ENCODE results near the gene GABRD.

Gene GABRD

DNA sequence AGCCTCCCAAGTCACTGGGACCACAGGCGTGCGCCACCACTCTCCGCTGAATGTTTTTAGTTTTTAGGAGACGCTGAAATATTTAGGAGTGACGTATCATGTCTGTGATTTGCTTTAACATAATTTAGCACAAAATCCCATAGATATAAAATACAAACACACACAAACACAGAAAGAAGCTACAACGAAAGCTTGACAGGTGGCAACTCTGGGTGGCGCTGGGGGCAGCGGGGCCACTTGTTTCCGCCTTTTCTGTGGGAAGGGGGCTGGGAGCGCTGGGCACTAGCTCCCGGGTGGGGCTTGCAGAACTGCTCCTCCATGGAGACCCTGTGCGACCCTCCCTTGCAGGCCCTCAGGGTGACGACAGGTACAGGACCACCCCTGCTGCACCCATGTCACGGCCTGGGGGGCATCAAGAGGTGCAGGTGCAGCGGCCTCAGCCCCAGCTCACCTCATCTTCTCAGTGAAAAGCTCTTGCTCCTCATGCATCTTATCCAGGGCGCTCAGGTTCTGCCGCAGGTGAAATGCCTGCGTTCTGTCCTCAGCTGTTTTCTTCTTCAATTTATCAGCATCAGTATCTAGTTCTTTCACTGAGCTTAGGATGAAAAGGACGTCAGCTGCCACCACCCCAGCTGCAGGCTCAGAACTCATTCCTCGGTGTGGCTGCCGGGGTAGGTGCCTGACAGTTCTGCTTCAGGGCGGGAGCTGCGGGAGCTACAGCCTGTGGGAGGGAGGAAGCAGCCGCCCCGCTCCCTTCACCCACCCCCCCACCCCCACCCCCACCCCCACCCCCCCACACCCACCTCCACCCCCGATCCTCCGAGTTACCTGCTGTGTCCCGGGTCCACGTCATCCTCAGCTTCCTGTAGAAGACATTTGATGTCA is 30.8 kb upstream of the GABRD start:
- TF ChIP-seq, protein P1, sequence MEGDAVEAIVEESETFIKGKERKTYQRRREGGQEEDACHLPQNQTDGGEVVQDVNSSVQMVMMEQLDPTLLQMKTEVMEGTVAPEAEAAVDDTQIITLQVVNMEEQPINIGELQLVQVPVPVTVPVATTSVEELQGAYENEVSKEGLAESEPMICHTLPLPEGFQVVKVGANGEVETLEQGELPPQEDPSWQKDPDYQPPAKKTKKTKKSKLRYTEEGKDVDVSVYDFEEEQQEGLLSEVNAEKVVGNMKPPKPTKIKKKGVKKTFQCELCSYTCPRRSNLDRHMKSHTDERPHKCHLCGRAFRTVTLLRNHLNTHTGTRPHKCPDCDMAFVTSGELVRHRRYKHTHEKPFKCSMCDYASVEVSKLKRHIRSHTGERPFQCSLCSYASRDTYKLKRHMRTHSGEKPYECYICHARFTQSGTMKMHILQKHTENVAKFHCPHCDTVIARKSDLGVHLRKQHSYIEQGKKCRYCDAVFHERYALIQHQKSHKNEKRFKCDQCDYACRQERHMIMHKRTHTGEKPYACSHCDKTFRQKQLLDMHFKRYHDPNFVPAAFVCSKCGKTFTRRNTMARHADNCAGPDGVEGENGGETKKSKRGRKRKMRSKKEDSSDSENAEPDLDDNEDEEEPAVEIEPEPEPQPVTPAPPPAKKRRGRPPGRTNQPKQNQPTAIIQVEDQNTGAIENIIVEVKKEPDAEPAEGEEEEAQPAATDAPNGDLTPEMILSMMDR (conservative IDR thresholded peaks at IDR 0.05; ENCODE audit: low read depth, low read length) = no peak
- H2AFZ ChIP-seq (ENCODE audit: low read depth) = no peak overlapping the region

DNA sequence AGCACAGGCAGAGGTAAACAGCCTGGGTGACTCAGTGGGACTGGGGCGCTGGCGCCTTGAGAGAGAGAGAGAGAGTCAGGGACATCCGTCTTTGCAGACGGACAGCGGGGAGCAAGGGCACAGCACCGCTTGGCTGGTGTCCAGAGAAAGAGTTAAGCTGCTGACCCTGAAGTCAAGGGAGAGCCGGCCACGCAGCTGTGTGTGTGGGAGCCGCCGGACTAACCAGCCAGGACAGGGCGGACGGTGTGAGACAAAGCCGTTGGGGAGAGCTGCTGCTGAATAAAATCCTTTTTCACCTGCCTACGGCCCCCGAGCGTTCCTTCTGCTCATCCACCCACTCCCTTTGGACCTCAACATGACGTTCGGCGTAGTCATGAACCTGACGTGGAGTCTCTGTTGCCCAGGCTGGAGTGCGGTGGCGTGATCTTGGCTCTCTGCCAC is 30.0 kb upstream of the GABRD start:
- H3K79me2 ChIP-seq (ENCODE audit: insufficient read depth, low read depth) = no peaks in the 10 kb centered on the region
- TF ChIP-seq, protein P1 (conservative IDR thresholded peaks at IDR 0.05; ENCODE audit: low read depth, low read length) = no peak
- H3K4me3 ChIP-seq (IDR thresholded peaks at IDR 0.05; ENCODE audit: insufficient read depth, low read depth, low read length) = no peak overlapping the region
- no peak overlapping the region for H3K4me2 ChIP-seq
- peaks cover 88% of the 10 kb centered on the region for H3K27me3 ChIP-seq (ENCODE audit: insufficient read depth, low read depth)
- H3K9ac ChIP-seq = no peak overlapping the region
- H3K27ac ChIP-seq = no peak overlapping the region
- H3K4me1 ChIP-seq (ENCODE audit: low read depth, poor library complexity, severe bottlenecking) = no peaks in the 10 kb centered on the region
- H4K20me1 ChIP-seq (ENCODE audit: insufficient read depth) = no peaks in the 10 kb centered on the region
- H3K36me3 ChIP-seq (ENCODE audit: insufficient read depth) = no peaks in the 10 kb centered on the region
- H2AFZ ChIP-seq (ENCODE audit: low read depth) = no peak overlapping the region

More for the DNA sequence above, 30.8 kb upstream of the GABRD start:
- no peaks in the 10 kb centered on the region for H3K79me2 ChIP-seq (ENCODE audit: insufficient read depth, low read depth)
- no peak overlapping the region for H3K27ac ChIP-seq
- no peak overlapping the region for H3K4me2 ChIP-seq
- H3K4me3 ChIP-seq (IDR thresholded peaks at IDR 0.05; ENCODE audit: insufficient read depth, low read depth, low read length) = no peak overlapping the region
- no peaks in the 10 kb centered on the region for H4K20me1 ChIP-seq (ENCODE audit: insufficient read depth)
- H3K4me1 ChIP-seq (ENCODE audit: low read depth, poor library complexity, severe bottlenecking) = no peaks in the 10 kb centered on the region
- H3K36me3 ChIP-seq (ENCODE audit: insufficient read depth) = no peaks in the 10 kb centered on the region
- H3K27me3 ChIP-seq (ENCODE audit: insufficient read depth, low read depth) = peaks cover 87% of the 10 kb centered on the region
- H3K9ac ChIP-seq = no peak overlapping the region

DNA sequence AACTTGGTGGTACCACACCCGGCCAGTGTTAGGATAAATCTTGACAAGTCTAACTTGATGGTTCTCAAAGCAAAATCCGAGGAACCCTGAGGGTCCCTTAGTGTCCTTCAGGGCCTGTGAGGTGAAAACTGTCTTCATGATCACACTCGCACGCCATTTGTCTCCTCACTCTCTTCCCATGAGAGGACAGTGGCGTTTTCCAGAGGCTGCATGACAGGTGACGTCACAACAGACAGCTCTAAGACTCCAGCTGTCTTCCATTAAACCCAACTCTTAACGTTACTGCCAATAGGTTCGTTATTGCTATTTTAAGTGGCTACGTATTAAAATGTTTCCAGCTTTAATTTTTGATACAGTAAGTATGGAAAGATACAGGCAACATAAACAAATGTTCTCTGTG is 29.4 kb upstream of the GABRD start:
- H3K9ac ChIP-seq = no peak overlapping the region
- H3K4me2 ChIP-seq = no peak overlapping the region
- TF ChIP-seq, protein P1 (conservative IDR thresholded peaks at IDR 0.05; ENCODE audit: low read depth, low read length) = no peak
- no peak overlapping the region for H3K4me3 ChIP-seq (IDR thresholded peaks at IDR 0.05; ENCODE audit: insufficient read depth, low read depth, low read length)
- no peaks in the 10 kb centered on the region for H3K36me3 ChIP-seq (ENCODE audit: insufficient read depth)
- H3K79me2 ChIP-seq (ENCODE audit: insufficient read depth, low read depth) = no peaks in the 10 kb centered on the region
- peaks cover 90% of the 10 kb centered on the region for H3K27me3 ChIP-seq (ENCODE audit: insufficient read depth, low read depth)
- H3K27ac ChIP-seq = no peak overlapping the region
- H2AFZ ChIP-seq (ENCODE audit: low read depth) = no peak overlapping the region
- no peaks in the 10 kb centered on the region for H4K20me1 ChIP-seq (ENCODE audit: insufficient read depth)
- no peaks in the 10 kb centered on the region for H3K4me1 ChIP-seq (ENCODE audit: low read depth, poor library complexity, severe bottlenecking)

DNA sequence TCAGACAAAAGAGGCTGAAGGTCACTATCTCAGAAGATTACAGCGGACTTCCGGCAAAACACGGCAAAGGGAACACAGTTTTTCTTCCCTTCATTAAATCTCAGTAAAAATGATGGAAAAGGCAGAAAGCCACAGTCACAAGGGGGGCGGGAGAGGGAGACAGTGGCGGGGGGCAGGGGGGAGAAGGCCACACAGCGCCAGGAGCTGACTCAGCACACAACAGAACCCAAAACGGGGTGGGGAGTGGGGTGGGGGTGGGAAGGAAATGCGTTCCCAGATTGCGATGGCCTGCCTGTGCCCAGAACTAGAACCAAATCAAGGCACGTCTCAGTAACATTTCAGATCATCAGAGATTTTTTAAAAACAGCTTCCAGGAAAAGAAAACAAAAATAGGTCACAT is 28.9 kb upstream of the GABRD start:
- Histone ChIP-seq H3K4me3 (IDR thresholded peaks at IDR 0.05; ENCODE audit: insufficient read depth, low read depth, low read length) (no peak overlapping the region), H3K4me2 (no peak overlapping the region)

More for the DNA sequence above, 28.9 kb upstream of the GABRD start:
- Histone ChIP-seq H3K27ac (no peak overlapping the region), H3K4me1 (ENCODE audit: low read depth, poor library complexity, severe bottlenecking) (no peaks in the 10 kb centered on the region), H4K20me1 (ENCODE audit: insufficient read depth) (no peaks in the 10 kb centered on the region), H3K79me2 (ENCODE audit: insufficient read depth, low read depth) (no peaks in the 10 kb centered on the region), H3K36me3 (ENCODE audit: insufficient read depth) (no peaks in the 10 kb centered on the region), H3K9ac (no peak overlapping the region), H2AFZ (ENCODE audit: low read depth) (no peak overlapping the region), H3K27me3 (ENCODE audit: insufficient read depth, low read depth) (peaks cover 90% of the 10 kb centered on the region)
- TF ChIP-seq, protein P1 (conservative IDR thresholded peaks at IDR 0.05; ENCODE audit: low read depth, low read length) = no peak

Measured in KMS-11 (cell line).